CD4-positive, alpha-beta T cell treated with Interleukin-1 beta for 1 hour (primary cell): ENCODE results near the gene C5orf24.
"Not testable (repeated sequence)": the region's sequence is repeated elsewhere in the genome, so short reads cannot be mapped to it uniquely, and the experiment has no call there.

Experiments used
- DNase-seq, 2 donors: peaks; one replicate each; pipeline ENCODE4 v3.0.0-alpha.2; 2020 to 2022

C5orf24 gene

GRCh38 chr5:134864707-134865106, 18.9 kb downstream of the C5orf24 start:
- DNase-seq: no peak

GRCh38 chr5:134873494-134873893, 27.7 kb downstream of the C5orf24 start:
- peak in 1 of 2 donors; percentile 13 for DNase-seq

- DNase-seq: peak; percentile 81 to 82
Observed at GRCh38 chr5:134873987-134874830, 28.4 kb downstream of the C5orf24 start, which contains the start of gene TXNDC15. Gene TXNDC15, plus strand, starts transcription at chr5:134874371. Its CDS starts 57 bp downstream, at chr5:134874428.

- peak in 1 of 2 donors; percentile 33 for DNase-seq
Observed at GRCh38 chr5:134874831-134875655, 29.3 kb downstream of the C5orf24 start.

GRCh38 chr5:134877159-134877558, 31.4 kb downstream of the C5orf24 start:
- peak in 1 of 2 donors; percentile 4 for DNase-seq

- no peak for DNase-seq
Observed at GRCh38 chr5:134878403-134878802, 32.6 kb downstream of the C5orf24 start.

GRCh38 chr5:134879456-134879855, 33.7 kb downstream of the C5orf24 start:
- DNase-seq: no peak

- DNase-seq: not testable (repeated sequence)
Observed at GRCh38 chr5:134880937-134881336, 35.2 kb downstream of the C5orf24 start.

GRCh38 chr5:134881711-134882110, 35.9 kb downstream of the C5orf24 start:
- DNase-seq: not testable (repeated sequence)

GRCh38 chr5:134887593-134888159, 41.9 kb downstream of the C5orf24 start:
- no peak for DNase-seq

GRCh38 chr5:134889335-134889734, 43.6 kb downstream of the C5orf24 start:
- DNase-seq: no peak

- no peak for DNase-seq
Observed at GRCh38 chr5:134891473-134891872, 45.7 kb downstream of the C5orf24 start.

GRCh38 chr5:134892282-134892681, 46.5 kb downstream of the C5orf24 start:
- no peak for DNase-seq

- DNase-seq: no peak
Observed at GRCh38 chr5:134892926-134893325, 47.2 kb downstream of the C5orf24 start.

- no peak for DNase-seq
Observed at GRCh38 chr5:134893748-134894505, 48.2 kb downstream of the C5orf24 start.

- DNase-seq: peak in 1 of 2 donors; percentile 40
Observed at GRCh38 chr5:134902071-134902801, 56.5 kb downstream of the C5orf24 start.

- DNase-seq: peak; percentile 94
Observed at GRCh38 chr5:134904610-134905245, 59.0 kb downstream of the C5orf24 start, which contains the start of gene PCBD2. Gene PCBD2, plus strand, starts transcription at chr5:134905131. Its CDS starts 9 bp downstream, at chr5:134905140.

GRCh38 chr5:134905246-134905996, 59.7 kb downstream of the C5orf24 start:
- peak; percentile 46 to 70 for DNase-seq

GRCh38 chr5:134906811-134907210, 61.0 kb downstream of the C5orf24 start:
- DNase-seq: no peak
